ENCODE data around the gene CAMKK2.
"Not testable (repeated sequence)": the region's sequence is repeated elsewhere in the genome, so short reads cannot be mapped to it uniquely, and the experiment has no call there.

- TF ChIP-seq CTCF, POLR2A (IDR thresholded peaks at IDR 0.05): not testable (repeated sequence)
Observed at GRCh38 chr12:121281116-121281515, 15.4 kb downstream of the CAMKK2 start.
